ENCODE results near the gene GCNA.
"Not testable (repeated sequence)": the region's sequence is repeated elsewhere in the genome, so short reads cannot be mapped to it uniquely, and the experiment has no call there.

GCNA gene

DNA sequence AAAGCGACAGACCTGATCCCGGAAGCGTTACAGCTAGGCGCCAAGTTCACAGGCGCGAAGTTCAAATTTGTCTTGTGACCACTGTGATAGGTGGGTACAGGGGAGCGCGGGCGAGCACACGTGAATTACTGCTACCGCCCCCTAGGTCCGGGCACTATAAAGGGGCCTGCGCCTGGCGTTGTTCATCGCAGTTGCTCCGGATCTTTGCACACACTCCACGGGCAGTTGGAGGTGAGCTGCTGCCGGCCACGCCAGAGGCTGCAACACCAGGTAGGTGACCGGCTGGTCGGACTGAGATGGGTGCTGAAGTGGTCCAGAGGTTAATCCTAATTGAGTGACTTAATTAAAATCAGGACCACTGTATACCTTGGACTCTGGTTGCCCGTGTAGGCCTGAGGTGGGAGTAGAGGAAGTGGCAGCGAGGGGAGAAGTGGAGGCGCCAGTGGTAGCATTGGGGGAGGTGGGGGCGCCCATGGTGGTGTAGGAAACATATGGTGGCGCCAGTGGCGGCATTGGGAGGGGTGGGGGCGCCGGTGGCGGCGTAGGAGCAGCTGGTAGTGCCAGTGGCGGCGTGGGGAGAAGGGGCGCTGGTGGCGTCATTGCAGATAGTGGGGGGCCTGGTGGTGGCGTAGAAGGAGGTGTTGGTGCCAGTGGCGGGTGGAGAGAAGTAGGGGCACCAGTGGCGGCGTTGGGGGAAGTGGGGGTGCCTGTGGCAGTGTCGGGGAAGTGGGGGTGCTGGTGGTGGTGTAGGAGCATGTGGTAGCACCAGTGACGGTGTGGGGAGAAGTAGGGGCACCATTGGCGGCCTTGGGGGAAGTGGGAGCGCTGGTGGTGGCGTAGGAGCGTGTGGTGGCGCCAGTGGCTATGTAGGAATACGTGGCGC lies at the start of gene GCNA:
Gene GCNA (plus strand): TSS at position 185 of the 883 bp plus-strand sequence. CDS start 2,385 bp downstream, outside the sequence.
- no peak for DNase-seq (ENCODE audit: low read depth)

- DNase-seq (ENCODE audit: low read depth) = no peak
Measured at GRCh38 chrX:71532078-71532752, 46.0 kb upstream of the GCNA start.

- DNase-seq (ENCODE audit: low read depth) = peak; percentile 66
Measured at GRCh38 chrX:71532753-71533425, 45.3 kb upstream of the GCNA start, which contains the start of gene OGT. OGT (plus strand) TSS chrX:71533104; CDS start chrX:71533300, 196 bp downstream.

GRCh38 chrX:71533516-71533850 lies 44.8 kb upstream of the GCNA start:
- DNase-seq (ENCODE audit: low read depth) = no peak

DNA sequence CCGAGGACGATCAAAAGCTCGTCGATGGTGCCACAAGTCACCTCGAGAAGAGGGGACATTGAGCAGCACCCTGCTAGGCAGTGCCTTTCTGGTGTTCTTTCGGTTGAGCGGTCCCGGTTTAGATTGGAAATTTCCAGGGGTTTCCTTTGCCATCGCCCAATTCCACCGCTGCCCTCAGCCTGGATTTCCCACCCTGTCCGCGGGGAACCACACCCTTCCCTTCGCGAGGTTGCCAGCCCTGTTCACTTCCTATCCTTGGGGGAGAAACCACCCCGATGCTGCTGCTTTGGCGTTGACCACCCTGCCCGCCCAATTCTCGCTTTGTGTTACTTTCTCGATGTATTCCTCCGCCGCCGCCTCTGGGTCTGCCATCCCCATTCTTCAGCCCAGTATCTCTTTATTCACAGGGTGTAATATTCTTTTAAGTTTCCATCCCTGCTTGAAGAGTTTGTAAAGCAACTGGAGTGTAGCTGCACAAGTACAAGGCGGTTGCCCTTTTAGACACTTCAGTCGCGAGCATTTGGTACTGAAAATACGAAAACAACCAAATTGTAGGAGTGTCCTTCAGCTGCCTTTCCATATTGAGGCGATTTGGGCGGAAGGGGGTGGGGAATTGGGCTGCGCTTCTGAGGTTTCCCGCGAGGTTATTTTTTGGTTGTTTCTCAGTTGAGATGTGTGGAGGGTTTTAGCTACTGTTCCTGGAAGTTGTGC lies 44.2 kb upstream of the GCNA start:
- DNase-seq (ENCODE audit: low read depth) = no peak

DNA sequence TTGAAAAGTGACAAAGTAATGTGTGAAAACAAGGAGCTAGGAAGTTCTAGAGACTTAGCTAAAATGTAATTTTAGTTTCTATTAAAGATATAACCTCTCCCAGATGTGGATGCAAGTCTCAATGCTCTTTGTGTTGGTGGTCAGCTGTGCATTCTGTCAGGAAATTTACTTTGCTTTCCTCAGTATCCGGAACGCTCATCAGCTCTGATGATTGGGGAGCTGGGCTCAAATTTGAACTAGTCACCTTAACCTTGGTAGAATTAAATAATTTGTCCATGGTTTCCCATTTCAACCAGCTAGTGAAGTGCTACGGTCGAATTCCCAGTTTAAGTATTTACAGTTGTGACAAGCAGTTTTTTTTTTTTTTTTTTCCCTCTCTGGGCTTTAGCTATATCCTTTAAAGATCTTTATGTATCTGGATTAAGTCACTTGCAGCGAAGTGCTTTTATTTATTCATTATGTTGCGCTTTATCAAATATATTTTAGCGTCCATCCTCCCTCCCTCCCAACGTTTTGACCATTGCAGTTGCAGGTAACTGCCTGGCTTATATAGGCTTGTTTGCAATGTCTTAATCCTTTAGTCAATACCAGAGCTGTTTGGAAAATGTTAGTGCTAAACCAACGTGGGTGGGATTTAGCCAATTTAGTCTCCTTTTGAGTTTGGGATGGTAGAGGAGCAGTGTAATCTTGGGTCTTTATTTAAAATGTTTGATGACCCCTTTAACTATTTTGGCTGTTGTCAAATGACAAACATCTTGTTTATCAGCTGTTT lies 43.3 kb upstream of the GCNA start:
- DNase-seq (ENCODE audit: low read depth) = no peak

- no peak for DNase-seq (ENCODE audit: low read depth)
Measured at GRCh38 chrX:71536285-71536684, 42.0 kb upstream of the GCNA start.

- no peak for DNase-seq (ENCODE audit: low read depth)
Measured at GRCh38 chrX:71537743-71538142, 40.5 kb upstream of the GCNA start.

- no peak for DNase-seq (ENCODE audit: low read depth)
Measured at GRCh38 chrX:71540801-71541200, 37.4 kb upstream of the GCNA start.

- DNase-seq (ENCODE audit: low read depth) = no peak
Measured at GRCh38 chrX:71541210-71542022, 36.8 kb upstream of the GCNA start.

- no peak for DNase-seq (ENCODE audit: low read depth)
Measured at GRCh38 chrX:71542411-71542810, 35.8 kb upstream of the GCNA start.

GRCh38 chrX:71542825-71543224 lies 35.4 kb upstream of the GCNA start:
- DNase-seq (ENCODE audit: low read depth) = no peak

DNA sequence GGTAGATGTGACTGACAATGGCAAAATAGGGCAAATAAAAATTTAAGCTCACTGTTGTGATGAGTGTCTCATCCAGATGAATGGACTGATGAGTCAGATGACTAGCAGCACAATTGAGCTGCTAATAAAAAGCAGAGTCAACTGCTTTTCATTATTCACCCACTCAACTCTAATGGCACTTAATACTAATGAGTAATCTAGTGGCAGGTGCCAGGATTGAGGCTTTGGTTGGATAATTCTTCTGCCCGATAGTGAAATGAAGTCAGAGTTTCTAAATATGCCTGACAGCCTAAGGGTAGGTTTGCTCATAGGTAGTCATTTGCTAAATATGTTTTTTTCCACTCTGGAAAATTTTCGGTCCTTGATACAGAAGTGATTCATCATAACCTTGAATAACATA lies 34.9 kb upstream of the GCNA start:
- no peak for DNase-seq (ENCODE audit: low read depth)

GRCh38 chrX:71545364-71545763 lies 32.9 kb upstream of the GCNA start:
- DNase-seq (ENCODE audit: low read depth) = no peak

DNA sequence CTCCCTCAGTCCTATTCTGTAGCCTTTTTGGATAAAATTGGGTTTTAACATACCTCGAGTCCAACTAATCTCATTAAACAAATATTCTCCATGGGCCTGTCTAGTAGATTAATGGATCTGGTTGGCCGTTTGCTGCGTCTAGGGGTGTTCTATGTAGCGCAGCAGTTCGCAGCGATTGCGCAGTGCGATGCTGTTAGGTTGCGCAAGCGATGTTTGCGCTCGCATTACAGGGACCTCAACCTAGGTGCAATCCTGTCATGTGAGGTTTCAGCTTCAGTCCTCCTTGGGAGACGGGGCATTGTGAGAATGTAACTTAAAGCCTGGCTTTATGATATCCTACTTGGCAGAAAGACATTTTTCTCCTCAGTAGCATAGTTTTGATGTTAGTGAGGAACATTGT lies 31.4 kb upstream of the GCNA start:
- DNase-seq (ENCODE audit: low read depth) = no peak

DNA sequence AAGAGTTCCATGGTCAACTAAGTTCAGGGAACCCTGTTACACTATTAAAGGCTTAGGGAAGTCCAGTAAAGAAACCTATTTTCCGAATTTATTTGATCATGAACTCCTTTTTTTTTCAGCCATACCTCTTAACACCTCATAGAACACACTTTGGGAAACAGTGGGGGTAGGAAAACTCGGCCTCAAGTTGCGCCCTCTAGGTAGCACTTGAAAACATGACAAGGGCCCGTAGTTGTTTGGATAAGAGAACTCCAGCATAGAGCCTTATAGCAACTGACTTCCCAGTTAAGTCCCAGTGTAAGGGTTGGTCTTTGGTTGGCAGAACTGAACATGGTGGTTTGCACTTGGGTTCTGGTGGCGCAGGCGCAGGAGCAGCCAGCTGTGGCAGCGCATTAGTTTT lies 30.9 kb upstream of the GCNA start:
- no peak for DNase-seq (ENCODE audit: low read depth)

DNA sequence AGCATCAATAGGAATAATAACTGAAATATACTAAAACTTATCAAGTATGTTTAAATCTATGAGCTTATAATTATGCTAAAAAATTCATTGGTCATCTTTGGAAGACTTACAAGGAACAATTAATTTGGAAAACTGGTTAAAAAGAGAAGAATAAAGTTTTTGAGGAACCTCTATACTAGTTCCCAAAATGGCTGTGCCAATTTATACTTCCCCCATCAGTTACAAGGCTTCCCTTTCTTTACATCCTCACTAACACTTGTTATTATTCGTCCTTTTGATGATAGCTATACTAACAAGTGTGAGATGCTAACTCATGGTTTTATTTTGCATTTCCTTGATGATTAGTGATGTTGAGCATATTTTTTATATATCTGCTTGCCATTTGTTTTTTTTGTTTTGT lies 28.3 kb upstream of the GCNA start:
- no peak for DNase-seq (ENCODE audit: low read depth)

DNA sequence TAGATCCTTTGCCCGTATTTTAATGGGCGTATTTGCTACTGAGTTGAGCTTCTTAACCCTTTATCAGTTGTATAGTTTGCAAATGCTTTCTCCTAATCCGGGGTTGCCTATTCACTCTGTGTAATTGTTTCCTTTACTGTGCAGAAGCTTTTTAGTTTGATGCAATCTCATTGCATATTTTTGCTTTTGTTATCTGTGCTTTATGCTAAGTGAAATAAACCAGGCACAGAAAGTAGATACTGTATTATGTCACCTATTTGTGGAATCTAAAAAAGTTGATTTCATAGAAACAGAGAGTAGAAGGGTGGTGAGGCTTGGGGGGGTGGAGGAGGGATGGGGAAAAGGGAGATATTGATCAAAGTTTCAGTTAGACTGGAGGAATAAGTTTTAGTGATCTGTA lies 27.7 kb upstream of the GCNA start:
- no peak for DNase-seq (ENCODE audit: low read depth)

GRCh38 chrX:71556036-71556435 lies 22.2 kb upstream of the GCNA start:
- DNase-seq (ENCODE audit: low read depth) = no peak

GRCh38 chrX:71558920-71559319 lies 19.3 kb upstream of the GCNA start:
- DNase-seq (ENCODE audit: low read depth) = no peak

- not testable (repeated sequence) for DNase-seq (ENCODE audit: low read depth)
Measured at GRCh38 chrX:71559773-71560172, 18.5 kb upstream of the GCNA start.
